ENCODE measurements around the gene CCDC116. TPM values are rescaled to one million over a fixed set of nuclear protein-coding genes. Genes with fewer than 3 reads are reported as not detected.
A peak's percentile ranks its signal among the peaks of the same experiment; 100 is the strongest.

The CCDC116 gene
- total RNA-seq, 1 donor from 2014 or later: not detected

- H3K79me2 ChIP-seq (ENCODE audit: low read depth): peaks cover 25% of the 10 kb centered on the region
- Mint-ChIP-seq H3K4me1 (peaks cover 10% of the 10 kb centered on the region), H3K9me3 (peaks cover 2% of the 10 kb centered on the region), H3K27me3 (ENCODE audit: insufficient read depth, low read depth) (peaks cover 8% of the 10 kb centered on the region), H3K36me3 (peaks cover 9% of the 10 kb centered on the region), H3K4me3 (peak overlapping the region; percentile 90), H3K27ac (no peak overlapping the region)
- peaks cover 30% of the 10 kb centered on the region for H3F3A ChIP-seq (ENCODE audit: low read depth)
- no peaks in the 10 kb centered on the region for H3K36me3 ChIP-seq
- TF ChIP-seq CTCF (IDR thresholded peaks at IDR 0.05) (no peak), EZH2 (IDR thresholded peaks at IDR 0.05) (no peak), EZH2phosphoT487 (IDR thresholded peaks at IDR 0.05) (no peak)
- H3K9ac ChIP-seq: no peak overlapping the region
- peaks cover 52% of the 10 kb centered on the region for H4K20me1 ChIP-seq (ENCODE audit: low read depth)
- H3K4me1 ChIP-seq: no peaks in the 10 kb centered on the region
- H3K27ac ChIP-seq: no peak overlapping the region
- H3K27me3 ChIP-seq: no peaks in the 10 kb centered on the region
- peak overlapping the region; percentile 73 for H3K4me3 ChIP-seq
- H3K9me3 ChIP-seq (ENCODE audit: low read depth): no peaks in the 10 kb centered on the region
- peak overlapping the region; percentile 92 for H3K4me2 ChIP-seq
- H2AFZ ChIP-seq (replicated peaks): no peak overlapping the region
- no peak for DNase-seq (ENCODE audit: low spot score)
Observed at GRCh38 chr22:21628386-21629254, 3.9 kb upstream of the CCDC116 start.

- Mint-ChIP-seq H3K36me3 (peaks cover 9% of the 10 kb centered on the region), H3K27me3 (ENCODE audit: insufficient read depth, low read depth) (peaks cover 8% of the 10 kb centered on the region), H3K27ac (no peak within 1 kb of the TSS), H3K4me3 (peak within 1 kb of the TSS; percentile 90), H3K4me1 (peaks cover 10% of the 10 kb centered on the region), H3K9me3 (peaks cover 2% of the 10 kb centered on the region)
- Histone ChIP-seq H3K27me3 (no peaks in the 10 kb centered on the region), H3K9me3 (ENCODE audit: low read depth) (no peaks in the 10 kb centered on the region), H3K79me2 (ENCODE audit: low read depth) (peaks cover 25% of the 10 kb centered on the region), H3K4me2 (peak within 1 kb of the TSS; percentile 92), H3K27ac (no peak within 1 kb of the TSS), H3F3A (ENCODE audit: low read depth) (peaks cover 21% of the 10 kb centered on the region), H4K20me1 (ENCODE audit: low read depth) (peaks cover 43% of the 10 kb centered on the region), H3K4me1 (no peaks in the 10 kb centered on the region), H2AFZ (replicated peaks) (peak within 1 kb of the TSS; percentile 74), H3K4me3 (peak within 1 kb of the TSS; percentile 73), H3K9ac (peak within 1 kb of the TSS; percentile 52), H3K36me3 (no peaks in the 10 kb centered on the region)
- TF ChIP-seq CTCF (IDR thresholded peaks at IDR 0.05) (peak; percentile 58), EZH2 (IDR thresholded peaks at IDR 0.05) (no peak)
- DNase-seq (ENCODE audit: low spot score): peak; percentile 97
Observed at GRCh38 chr22:21629255-21630149, 3.1 kb upstream of the CCDC116 start, which contains the start of gene YDJC. Gene YDJC (minus strand): TSS chr22:21630022. CDS start chr22:21630014, 8 bp downstream.

GRCh38 chr22:21631025-21631424, 1.5 kb upstream of the CCDC116 start:
- peaks cover 2% of the 10 kb centered on the region for H3K9me3 Mint-ChIP-seq
- Histone ChIP-seq H3K4me2 (no peak overlapping the region), H2AFZ (replicated peaks) (no peak overlapping the region), H3K4me1 (no peaks in the 10 kb centered on the region), H3K9me3 (ENCODE audit: low read depth) (no peaks in the 10 kb centered on the region), H3K79me2 (ENCODE audit: low read depth) (peaks cover 22% of the 10 kb centered on the region), H3F3A (ENCODE audit: low read depth) (peaks cover 17% of the 10 kb centered on the region), H4K20me1 (ENCODE audit: low read depth) (peaks cover 29% of the 10 kb centered on the region), H3K9ac (no peak overlapping the region), H3K4me3 (no peak overlapping the region), H3K27me3 (no peaks in the 10 kb centered on the region), H3K36me3 (no peaks in the 10 kb centered on the region), H3K27ac (no peak overlapping the region)
- H3K36me3 Mint-ChIP-seq: peaks cover 9% of the 10 kb centered on the region
- peaks cover 8% of the 10 kb centered on the region for H3K27me3 Mint-ChIP-seq (ENCODE audit: insufficient read depth, low read depth)
- DNase-seq (ENCODE audit: low spot score): no peak
- peak overlapping the region; percentile 81 for H3K4me3 Mint-ChIP-seq
- TF ChIP-seq EZH2 (IDR thresholded peaks at IDR 0.05): no peak
- H3K4me1 Mint-ChIP-seq: peaks cover 10% of the 10 kb centered on the region
- no peak overlapping the region for H3K27ac Mint-ChIP-seq
